Neural cell (in vitro differentiated cells): ENCODE results near the gene MUC3A. TPM values are rescaled to one million over a fixed set of nuclear protein-coding genes. Genes with fewer than 3 reads are reported as not detected.
"Not testable (repeated sequence)": the region's sequence is repeated elsewhere in the genome, so short reads cannot be mapped to it uniquely, and the experiment has no call there.

Source experiments
- H2AFZ ChIP-seq: fragments of 200-600, 300-800 bp; sonication (generic), shearing (Covaris generic); 2 replicates; pipeline ENCODE4 v1.6.0; 2014; ENCODE audit warnings: low read depth, mild to moderate bottlenecking, antibody characterized with exemption, low read length, moderate library complexity
- H3F3A ChIP-seq: fragments of 200-600 bp; shearing (Covaris generic); 2 replicates; pipeline ENCODE4 v1.6.1; 2016; ENCODE audit warnings: mild to moderate bottlenecking, moderate library complexity, mixed read lengths, antibody characterized with exemption, low read length; ENCODE audit not compliant: insufficient read depth, poor library complexity, severe bottlenecking
- H3K27ac ChIP-seq: fragments of 200-600, 300-800 bp; sonication (generic), shearing (Covaris generic); 2 replicates; pipeline ENCODE4 v1.5.1; 2014; ENCODE audit warnings: mild to moderate bottlenecking, low read length, moderate library complexity
- H3K27me3 ChIP-seq: fragments of 300-800, 200-600 bp; sonication (generic), shearing (Covaris generic); 2 replicates; pipeline ENCODE4 v1.6.0; 2014; ENCODE audit warnings: mild to moderate bottlenecking, low read depth, low read length, moderate library complexity; ENCODE audit not compliant: insufficient read depth
- H3K36me3 ChIP-seq: fragments of 300-800, 200-600 bp; sonication (generic), shearing (Covaris generic); 2 replicates; pipeline ENCODE4 v1.5.1; 2014; ENCODE audit warnings: mild to moderate bottlenecking, antibody characterized with exemption, low read length, moderate library complexity; ENCODE audit not compliant: insufficient read depth
- H3K4me2 ChIP-seq: fragments of 300-800, 200-600 bp; sonication (generic), shearing (Covaris generic); 2 replicates; pipeline ENCODE4 v1.6.0; 2014; ENCODE audit warnings: mild to moderate bottlenecking, low read length
- H3K4me3 ChIP-seq: fragments of 300-800, 200-600 bp; sonication (generic), shearing (Covaris generic); 2 replicates; pipeline ENCODE4 v1.5.1; 2014; ENCODE audit warnings: mild to moderate bottlenecking, low read length, moderate library complexity
- H3K79me2 ChIP-seq: fragments of 200-600 bp; shearing (Covaris generic); replicated peaks from 2 replicates; pipeline ENCODE4 v1.6.0; 2014; ENCODE audit warnings: mild to moderate bottlenecking, low read length, moderate library complexity; ENCODE audit not compliant: insufficient read depth
- H3K9ac ChIP-seq: fragments of 300-800, 200-600 bp; sonication (generic), shearing (Covaris generic); 2 replicates; pipeline ENCODE4 v1.6.1; 2016; ENCODE audit warnings: mild to moderate bottlenecking, low read length, mixed read lengths
- H3K9me2 ChIP-seq: fragments of 200-600 bp; shearing (Covaris generic); 2 replicates; pipeline ENCODE4 v1.6.1; 2016; ENCODE audit warnings: mild to moderate bottlenecking, low read length, mixed read lengths; ENCODE audit not compliant: insufficient read depth
- H3K9me3 ChIP-seq: fragments of 200-600, 300-800 bp; sonication (generic), shearing (Covaris generic); 2 replicates; pipeline ENCODE4 v1.6.1; 2016; ENCODE audit warnings: mild to moderate bottlenecking, mixed run types, low read length, moderate library complexity, mixed read lengths
- H4K20me1 ChIP-seq: fragments of 200-600 bp; shearing (Covaris generic); 2 replicates; pipeline ENCODE4 v1.6.1; 2016; ENCODE audit warnings: mild to moderate bottlenecking, mixed run types; ENCODE audit not compliant: insufficient read depth
- EP300 ChIP-seq: fragments of 450-650 bp; conservative IDR thresholded peaks from 2 replicates; pipeline ENCODE4 v1.6.1; 2014; ENCODE audit warnings: antibody characterized with exemption, mild to moderate bottlenecking, moderate library complexity; ENCODE audit not compliant: poor library complexity, severe bottlenecking
- MXI1 ChIP-seq: fragments of 450-650 bp; conservative IDR thresholded peaks from 2 replicates; pipeline ENCODE4 v1.6.1; 2014; ENCODE audit warnings: antibody characterized with exemption, mild to moderate bottlenecking; ENCODE audit not compliant: poor library complexity, severe bottlenecking
- POLR2AphosphoS5 ChIP-seq: IDR thresholded peaks from 2 replicates; pipeline ENCODE4 v1.6.1; 2012
- RAD21 ChIP-seq: fragments of 450-650 bp; conservative IDR thresholded peaks from 2 replicates; pipeline ENCODE4 v1.6.1; 2014; ENCODE audit warnings: antibody characterized with exemption, mild to moderate bottlenecking, moderate library complexity
- SMC3 ChIP-seq: fragments of 450-650 bp; conservative IDR thresholded peaks from 2 replicates; pipeline ENCODE4 v1.6.1; 2014; ENCODE audit warnings: antibody characterized with exemption, mild to moderate bottlenecking, moderate library complexity; ENCODE audit not compliant: poor library complexity
- polyA plus RNA-seq: library from polyadenylated mRNA; depleted of rRNA; stranded (reverse); fragments of >200 nt; gene quantifications from 2 replicates; pipeline ENCODE4 v1.2.3, GENCODE V29; 2014
- TF ChIP-seq, protein P1 (sequence below): fragments of 450-650 bp; IDR thresholded peaks from 2 replicates; pipeline ENCODE4 v1.5.1; 2014; ENCODE audit warnings: antibody characterized with exemption, mild to moderate bottlenecking, moderate library complexity; ENCODE audit not compliant: poor library complexity, severe bottlenecking

Gene MUC3A
- polyA plus RNA-seq, 1 donor from 2014 or later, result not detected

DNA sequence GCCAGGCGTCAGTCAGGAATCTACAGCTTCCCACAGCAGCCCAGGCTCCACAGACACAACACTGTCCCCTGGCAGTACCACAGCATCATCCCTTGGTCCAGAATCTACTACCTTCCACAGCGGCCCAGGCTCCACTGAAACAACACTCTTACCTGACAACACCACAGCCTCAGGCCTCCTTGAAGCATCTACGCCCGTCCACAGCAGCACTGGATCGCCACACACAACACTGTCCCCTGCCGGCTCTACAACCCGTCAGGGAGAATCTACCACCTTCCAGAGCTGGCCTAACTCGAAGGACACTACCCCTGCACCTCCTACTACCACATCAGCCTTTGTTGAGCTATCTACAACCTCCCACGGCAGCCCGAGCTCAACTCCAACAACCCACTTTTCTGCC lies 50.7 kb downstream of the MUC3A start:
- not testable (repeated sequence) for H3K9ac ChIP-seq, H3K4me2 ChIP-seq, H3K79me2 ChIP-seq

DNA sequence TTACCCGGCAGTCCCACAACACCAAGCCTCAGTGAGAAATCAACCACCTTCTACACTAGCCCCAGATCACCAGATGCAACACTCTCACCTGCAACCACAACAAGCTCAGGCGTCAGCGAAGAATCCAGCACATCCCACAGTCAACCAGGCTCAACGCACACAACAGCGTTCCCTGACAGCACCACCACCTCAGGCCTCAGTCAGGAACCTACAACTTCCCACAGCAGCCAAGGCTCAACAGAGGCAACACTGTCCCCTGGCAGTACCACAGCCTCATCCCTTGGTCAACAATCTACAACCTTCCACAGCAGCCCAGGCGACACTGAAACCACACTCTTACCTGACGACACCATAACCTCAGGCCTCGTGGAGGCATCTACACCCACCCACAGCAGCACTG lies 53.0 kb downstream of the MUC3A start:
- H3K4me2 ChIP-seq, H3K9me3 ChIP-seq, H3K9me2 ChIP-seq, H3K9ac ChIP-seq, H3K4me3 ChIP-seq, H3F3A ChIP-seq, H4K20me1 ChIP-seq, H2AFZ ChIP-seq, H3K27me3 ChIP-seq, H3K36me3 ChIP-seq, H3K27ac ChIP-seq, H3K79me2 ChIP-seq: not testable (repeated sequence)

More for the DNA sequence above, 50.7 kb downstream of the MUC3A start:
- H3K4me3 ChIP-seq, H3K27me3 ChIP-seq, H3F3A ChIP-seq, H3K9me3 ChIP-seq, H3K27ac ChIP-seq, H4K20me1 ChIP-seq, H2AFZ ChIP-seq, H3K36me3 ChIP-seq, H3K9me2 ChIP-seq: not testable (repeated sequence)

GRCh38 chr7:101007361-101007760 lies 58.0 kb downstream of the MUC3A start:
- H3K9ac ChIP-seq, H3K9me3 ChIP-seq, H4K20me1 ChIP-seq, H3F3A ChIP-seq, H3K9me2 ChIP-seq, H2AFZ ChIP-seq, H3K36me3 ChIP-seq, H3K27me3 ChIP-seq, H3K27ac ChIP-seq, H3K4me2 ChIP-seq, H3K79me2 ChIP-seq, H3K4me3 ChIP-seq: not testable (repeated sequence)

GRCh38 chr7:101009629-101010028 lies 60.3 kb downstream of the MUC3A start:
- H3F3A ChIP-seq, result no peaks in the 10 kb centered on the region
- no peaks in the 10 kb centered on the region for H3K9me2 ChIP-seq
- H3K9ac ChIP-seq, result no peak overlapping the region
- no peak overlapping the region for H2AFZ ChIP-seq
- no peaks in the 10 kb centered on the region for H3K9me3 ChIP-seq
- no peak overlapping the region for H3K27ac ChIP-seq
- TF ChIP-seq, protein P1, sequence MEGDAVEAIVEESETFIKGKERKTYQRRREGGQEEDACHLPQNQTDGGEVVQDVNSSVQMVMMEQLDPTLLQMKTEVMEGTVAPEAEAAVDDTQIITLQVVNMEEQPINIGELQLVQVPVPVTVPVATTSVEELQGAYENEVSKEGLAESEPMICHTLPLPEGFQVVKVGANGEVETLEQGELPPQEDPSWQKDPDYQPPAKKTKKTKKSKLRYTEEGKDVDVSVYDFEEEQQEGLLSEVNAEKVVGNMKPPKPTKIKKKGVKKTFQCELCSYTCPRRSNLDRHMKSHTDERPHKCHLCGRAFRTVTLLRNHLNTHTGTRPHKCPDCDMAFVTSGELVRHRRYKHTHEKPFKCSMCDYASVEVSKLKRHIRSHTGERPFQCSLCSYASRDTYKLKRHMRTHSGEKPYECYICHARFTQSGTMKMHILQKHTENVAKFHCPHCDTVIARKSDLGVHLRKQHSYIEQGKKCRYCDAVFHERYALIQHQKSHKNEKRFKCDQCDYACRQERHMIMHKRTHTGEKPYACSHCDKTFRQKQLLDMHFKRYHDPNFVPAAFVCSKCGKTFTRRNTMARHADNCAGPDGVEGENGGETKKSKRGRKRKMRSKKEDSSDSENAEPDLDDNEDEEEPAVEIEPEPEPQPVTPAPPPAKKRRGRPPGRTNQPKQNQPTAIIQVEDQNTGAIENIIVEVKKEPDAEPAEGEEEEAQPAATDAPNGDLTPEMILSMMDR, result no peak
- no peak for TF ChIP-seq SMC3
- TF ChIP-seq MXI1, result no peak
- TF ChIP-seq POLR2AphosphoS5, result no peak
- no peak for TF ChIP-seq RAD21
- TF ChIP-seq EP300, result no peak
- H3K36me3 ChIP-seq, result no peaks in the 10 kb centered on the region
- H3K79me2 ChIP-seq, result no peaks in the 10 kb centered on the region
- H3K27me3 ChIP-seq, result no peaks in the 10 kb centered on the region
- H4K20me1 ChIP-seq, result no peaks in the 10 kb centered on the region
- H3K4me2 ChIP-seq, result no peak overlapping the region
- H3K4me3 ChIP-seq, result no peak overlapping the region
